Upper lobe of left lung (tissue), 4 donors: ENCODE measurements around the gene FAM3C.

ENCODE experiments used
- EP300 ChIP-seq, 4 donors: sonication (generic); formaldehyde crosslinking; IDR thresholded peaks; one replicate each; pipeline ENCODE4 v1.5.1; 2017; ENCODE audit warnings: antibody characterized with exemption in 4 of 4, control low read depth in 2 of 4
- POLR2A ChIP-seq, 4 donors: fragments of 450-650 bp; IDR thresholded peaks; one replicate each; pipeline ENCODE4 v1.5.1; 2016 to 2017; ENCODE audit warnings: antibody characterized with exemption in 4 of 4, mild to moderate bottlenecking in 2 of 4
- TF ChIP-seq, protein P1 (sequence below), 6 experiments: fragments of 450-650 bp in 4 of 6; fragments of 200-600 bp in 2 of 6; sonication (generic) in 2 of 6; IDR thresholded peaks; one replicate each; pipeline ENCODE4 v1.5.1; 2016 to 2019; ENCODE audit warnings: antibody characterized with exemption in 6 of 6

DNA sequence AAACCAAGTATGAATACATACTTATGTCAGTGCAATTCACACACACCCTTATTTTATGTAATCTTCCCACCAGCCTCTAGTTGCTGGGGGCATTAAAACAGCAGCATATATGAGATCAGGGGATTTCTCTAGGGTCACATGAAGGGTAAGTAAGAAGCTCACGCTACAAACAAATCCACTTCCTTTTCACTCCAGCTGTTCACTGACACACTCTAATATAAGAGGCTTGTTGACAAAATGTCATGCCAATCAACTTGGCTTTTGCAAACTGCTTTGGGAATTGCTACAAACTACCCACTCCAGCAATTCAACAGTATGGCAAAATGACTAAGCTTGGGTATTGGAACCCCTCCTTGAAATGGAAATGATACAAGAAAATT is 10.3 kb downstream of the FAM3C start:
- TF ChIP-seq EP300 (IDR thresholded peaks at IDR 0.05) (no peak), POLR2A (IDR thresholded peaks at IDR 0.05) (no peak)
- TF ChIP-seq, protein P1, sequence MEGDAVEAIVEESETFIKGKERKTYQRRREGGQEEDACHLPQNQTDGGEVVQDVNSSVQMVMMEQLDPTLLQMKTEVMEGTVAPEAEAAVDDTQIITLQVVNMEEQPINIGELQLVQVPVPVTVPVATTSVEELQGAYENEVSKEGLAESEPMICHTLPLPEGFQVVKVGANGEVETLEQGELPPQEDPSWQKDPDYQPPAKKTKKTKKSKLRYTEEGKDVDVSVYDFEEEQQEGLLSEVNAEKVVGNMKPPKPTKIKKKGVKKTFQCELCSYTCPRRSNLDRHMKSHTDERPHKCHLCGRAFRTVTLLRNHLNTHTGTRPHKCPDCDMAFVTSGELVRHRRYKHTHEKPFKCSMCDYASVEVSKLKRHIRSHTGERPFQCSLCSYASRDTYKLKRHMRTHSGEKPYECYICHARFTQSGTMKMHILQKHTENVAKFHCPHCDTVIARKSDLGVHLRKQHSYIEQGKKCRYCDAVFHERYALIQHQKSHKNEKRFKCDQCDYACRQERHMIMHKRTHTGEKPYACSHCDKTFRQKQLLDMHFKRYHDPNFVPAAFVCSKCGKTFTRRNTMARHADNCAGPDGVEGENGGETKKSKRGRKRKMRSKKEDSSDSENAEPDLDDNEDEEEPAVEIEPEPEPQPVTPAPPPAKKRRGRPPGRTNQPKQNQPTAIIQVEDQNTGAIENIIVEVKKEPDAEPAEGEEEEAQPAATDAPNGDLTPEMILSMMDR (IDR thresholded peaks at IDR 0.05) = no peak
